Psoas muscle (tissue), 8 donors: Measurements from ENCODE around the gene GRP. TPM values are rescaled to one million over a fixed set of nuclear protein-coding genes. Genes with fewer than 3 reads are reported as not detected.

Source experiments
- ATAC-seq, 4 donors: fragments of 200-7000 bp; cut with Tn5 transposase; one replicate each; pipeline ENCODE4 v1.9.1; 2020; ENCODE audit warnings: moderate library complexity in 3 of 4, mild to moderate bottlenecking in 2 of 4
- DNase-seq, 2 donors: peaks; one replicate each; pipeline ENCODE4 v3.0.0-alpha.2; 2020
- H3K27ac ChIP-seq: fragments of 200-600 bp; one replicate; pipeline ENCODE4 v1.8.0; 2022
- H3K27me3 ChIP-seq, 3 donors: fragments of 200-600 bp in 1 of 3; one replicate each; pipeline versions ENCODE4 v1.6.1 to v1.8.0; 2013 to 2022; ENCODE audit warnings: low read length in 2 of 3, mild to moderate bottlenecking in 2 of 3, moderate library complexity in 1 of 3; ENCODE audit not compliant: insufficient read depth in 3 of 3
- H3K36me3 ChIP-seq, 2 donors: fragments of 200-600 bp in 1 of 2; one replicate each; pipeline versions ENCODE4 v1.6.1 to v1.8.0; 2013 to 2022; ENCODE audit warnings: low read depth in 1 of 2, mild to moderate bottlenecking in 1 of 2, moderate library complexity in 1 of 2; ENCODE audit not compliant: insufficient read depth in 1 of 2
- H3K4me1 ChIP-seq: fragments of 200-600 bp; one replicate; pipeline ENCODE4 v1.8.0; 2022
- H3K4me3 ChIP-seq: fragments of 200-600 bp; one replicate; pipeline ENCODE4 v1.8.0; 2022; ENCODE audit warnings: mild to moderate bottlenecking
- H3K9me3 ChIP-seq: fragments of 200-600 bp; one replicate; pipeline ENCODE4 v1.8.0; 2022
- CTCF ChIP-seq: fragments of 200-600 bp; IDR thresholded peaks from one replicate; pipeline ENCODE4 v1.8.0; 2022; ENCODE audit warnings: antibody characterized with exemption
- WGBS, 3 donors: extraction: QIAGEN DNeasy Blood & Tissue Kit; methylation state at CpG; one replicate each; pipeline versions ENCODE4 v1.1.6 to v1.1.7; 2013; 5-methylcytosine and 5-hydroxymethylcytosine counted together
- intact Hi-C, 2 donors: fragments of 100-400 bp; cut with DNase I; formaldehyde crosslinking; loops; one replicate each; pipeline versions ENCODE4 v1.11.0 to v1.14.2; 2022
- long read RNA-seq, 2 donors: library from polyadenylated mRNA; unstranded; transcript quantifications; one replicate each; pipeline ENCODE4 v2.0.0, GENCODE V29; 2021
- polyA plus RNA-seq, 3 donors: library from polyadenylated mRNA; stranded (reverse); fragments of 200-250 nt; gene quantifications; one replicate each; pipeline ENCODE4 v1.2.3, GENCODE V29; 2013
- total RNA-seq, 4 donors: library from RNA; stranded (reverse); fragmentation: NEBNext Ultra II Directional in 2 of 4; extraction: Animal tissue kit (Norgen Biotek cat#: 25700) in 2 of 4; gene quantifications; one replicate each; pipeline versions ENCODE4 v1.2.1 to v1.2.4, GENCODE V29; 2021 to 2023
- donor health status: healthy with polysubstance abuse.
- donor health status: DM: no; HTN: no; CAD: no; lungs with moderate emphysema.
- donor health status: Bipolar disorder and iron deficiency.
- donor health status: healthy.
- donor health status: DM: yes; HTN: yes; CAD: no.
- donor health status: DM: no; HTN: no; CAD: no.
- donor health status: DM: no; HTN: no; CAD: no.
- donor health status: DM: yes; HTN: yes; CAD: no.

GRP gene
- total RNA-seq (not detected), polyA plus RNA-seq (not detected)
- long read RNA-seq, donor 1, result 0 reads
- long read RNA-seq, donor 2, result 0 reads

- H3K27ac ChIP-seq, result no peak within 1 kb of the TSS
- WGBS, 3 donors, result 1 to 2% (median 2%) methylated on average over 27 to 29 of the region's 29 CpGs
These were observed at the start of gene GRP for GRCh38 chr18:59219672-59220163. Gene GRP (plus strand): TSS chr18:59220158. CDS start chr18:59220266, 108 bp downstream.

GRCh38 chr18:59172664-59173249 is 47.2 kb upstream of the GRP start:
- Histone ChIP-seq H3K27ac (no peak overlapping the region), H3K36me3 (no peaks in the 10 kb centered on the region), H3K27me3 (peaks cover 0 to 3% (median 0%) of the 10 kb centered on the region in 3 donors), H3K4me1 (no peaks in the 10 kb centered on the region), H3K4me3 (no peak overlapping the region), H3K9me3 (peaks cover 15% of the 10 kb centered on the region)
- no peak for TF ChIP-seq CTCF
- WGBS, 3 donors, result 84 to 90% (median 85%) methylated on average over 2 of the region's 2 CpGs
- DNase-seq (no peak), ATAC-seq (no peak)
- intact Hi-C loops, result no loop called here

More at GRCh38 chr18:59219672-59220163, at the start of gene GRP:
- Histone ChIP-seq H3K36me3 (no peaks in the 10 kb centered on the region), H3K27me3 (peaks cover 0 to 71% (median 22%) of the 10 kb centered on the region in 3 donors), H3K9me3 (no peaks in the 10 kb centered on the region), H3K4me3 (no peak within 1 kb of the TSS), H3K4me1 (no peaks in the 10 kb centered on the region)
- no peak for ATAC-seq
- intact Hi-C loops, result no loop called here
- DNase-seq, result no peak
- TF ChIP-seq CTCF, result no peak

- intact Hi-C loops, result no loop called here
- 81 to 87% (median 86%) methylated on average over 4 of the region's 4 CpGs for WGBS, 3 donors
- H3K9me3 ChIP-seq, result peaks cover 9% of the 10 kb centered on the region
- H3K36me3 ChIP-seq, result no peaks in the 10 kb centered on the region
- no peak overlapping the region for H3K27ac ChIP-seq
- H3K4me1 ChIP-seq, result no peaks in the 10 kb centered on the region
- DNase-seq, result no peak
- H3K27me3 ChIP-seq, result no peaks in the 10 kb centered on the region
- ATAC-seq, result no peak
- H3K4me3 ChIP-seq, result no peak overlapping the region
- TF ChIP-seq CTCF, result no peak
These were observed 42.5 kb upstream of the GRP start for GRCh38 chr18:59177485-59177884.

- no peaks in the 10 kb centered on the region for H3K9me3 ChIP-seq
- WGBS, 3 donors, result 50 to 67% (median 65%) methylated on average over 9 of the region's 9 CpGs
- intact Hi-C loops, result no loop called here
- no peak for DNase-seq
- H3K27ac ChIP-seq, result no peak overlapping the region
- peaks cover 0 to 3% (median 0%) of the 10 kb centered on the region in 3 donors for H3K27me3 ChIP-seq
- TF ChIP-seq CTCF, result no peak
- H3K4me3 ChIP-seq, result no peak overlapping the region
- no peak for ATAC-seq
- H3K36me3 ChIP-seq, result no peaks in the 10 kb centered on the region
- H3K4me1 ChIP-seq, result no peaks in the 10 kb centered on the region
These were observed 39.7 kb upstream of the GRP start for GRCh38 chr18:59180150-59180845.
